Keratinocyte (primary cell): Measurements from ENCODE around the gene NOS1AP. TPM values are rescaled to one million over a fixed set of nuclear protein-coding genes. Genes with fewer than 3 reads are reported as not detected.

ENCODE experiments used
- DNase-seq: peaks from one replicate; pipeline ENCODE4 v3.0.0-alpha.2; 2011; ENCODE audit warnings: low read depth, missing footprints, low spot score
- FAIRE-seq: peaks from 2 replicates; lab custom pipeline; 2011; peaks lifted over from hg19 to GRCh38; lab: Jason Lieb, UNC
- H2AFZ ChIP-seq: 2 replicates; pipeline ENCODE4 v1.6.0; 2012; ENCODE audit warnings: low read length, control low read depth, inconsistent platforms; ENCODE audit not compliant: control insufficient read depth
- H3K27ac ChIP-seq: 2 replicates; pipeline ENCODE4 v1.5.1; 2011; ENCODE audit warnings: low read length; ENCODE audit not compliant: control insufficient read depth, insufficient read depth
- H3K27me3 ChIP-seq: 3 replicates; pipeline ENCODE4 v1.6.0; 2011; ENCODE audit warnings: low read length; ENCODE audit not compliant: control insufficient read depth, insufficient read depth; ENCODE audit errors: extremely low read depth
- H3K36me3 ChIP-seq, 2 experiments: 2 replicates in 1 of 2; 3 replicates in 1 of 2; pipeline ENCODE4 v1.5.1; 2011; ENCODE audit warnings: low read length in 2 of 2, mild to moderate bottlenecking in 1 of 2; ENCODE audit not compliant: control insufficient read depth in 2 of 2, insufficient read depth in 2 of 2; ENCODE audit errors: extremely low read depth in 1 of 2
- H3K4me1 ChIP-seq: 3 replicates; pipeline ENCODE4 v1.5.1; 2011; ENCODE audit warnings: low read length; ENCODE audit not compliant: control insufficient read depth, insufficient read depth; ENCODE audit errors: extremely low read depth
- H3K4me2 ChIP-seq: 3 replicates; pipeline ENCODE4 v1.6.0; 2011; ENCODE audit warnings: low read depth, low read length; ENCODE audit not compliant: control insufficient read depth, insufficient read depth; ENCODE audit errors: extremely low read depth
- H3K4me3 ChIP-seq, 3 experiments: fragments of 200-600 bp in 1 of 3; sonication (generic) in 1 of 3; 2 replicates in 2 of 3; 3 replicates in 1 of 3; pipeline ENCODE4 v1.5.1; 2011 to 2016; ENCODE audit warnings: low read length in 3 of 3, mild to moderate bottlenecking in 3 of 3, control low read depth in 2 of 3, inconsistent platforms in 1 of 3, low read depth in 1 of 3, mixed read lengths in 1 of 3, mixed run types in 1 of 3, moderate library complexity in 1 of 3; ENCODE audit not compliant: control insufficient read depth in 2 of 3, insufficient read depth in 2 of 3; ENCODE audit errors: extremely low read depth in 1 of 3
- H3K79me2 ChIP-seq: 2 replicates; pipeline ENCODE4 v1.6.0; 2012; ENCODE audit warnings: low read length; ENCODE audit not compliant: control insufficient read depth, insufficient read depth
- H3K9ac ChIP-seq: 3 replicates; pipeline ENCODE4 v1.6.0; 2011; ENCODE audit warnings: low read length; ENCODE audit not compliant: control insufficient read depth, insufficient read depth; ENCODE audit errors: extremely low read depth
- H3K9me1 ChIP-seq: 3 replicates; pipeline ENCODE4 v1.6.0; 2011; ENCODE audit warnings: low read length; ENCODE audit not compliant: control insufficient read depth, insufficient read depth; ENCODE audit errors: extremely low read depth
- H3K9me3 ChIP-seq: 2 replicates; pipeline ENCODE4 v1.5.1; 2012; ENCODE audit warnings: low read depth, low read length; ENCODE audit not compliant: control insufficient read depth
- H4K20me1 ChIP-seq: 3 replicates; pipeline ENCODE4 v1.6.0; 2011; ENCODE audit warnings: low read length; ENCODE audit not compliant: control insufficient read depth, insufficient read depth; ENCODE audit errors: extremely low read depth
- CTCF ChIP-seq, 3 experiments: IDR thresholded peaks in 1 of 3; conservative IDR thresholded peaks in 1 of 3; optimal IDR thresholded peaks in 1 of 3; 2 replicates in 2 of 3; 3 replicates in 1 of 3; pipeline versions ENCODE3 to v1.5.1; 2011; ENCODE audit warnings: low read length in 3 of 3, mild to moderate bottlenecking in 3 of 3, moderate library complexity in 2 of 3, control low read depth in 1 of 3, inconsistent platforms in 1 of 3; ENCODE audit not compliant: insufficient read depth in 2 of 3; ENCODE audit errors: extremely low read depth in 1 of 3
- EZH2 ChIP-seq: IDR thresholded peaks from one replicate; pipeline ENCODE4 v1.6.1; 2012; ENCODE audit warnings: inconsistent platforms, mild to moderate bottlenecking, low read length, moderate library complexity
- dilution Hi-C: fragments of 300-500 bp; cut with MboI; formaldehyde crosslinking; loops from one replicate; pipeline ENCODE4 v1.7.0; 2020; ENCODE audit warnings: low sequenced_read_pairs; ENCODE audit not compliant: extremely low pct_ligation_motif_present
- polyA plus RNA-seq, 5 experiments: library from polyadenylated mRNA; depleted of rRNA in 3 of 5; stranded (reverse) in 3 of 5; stranded (forward) in 1 of 5; unstranded in 1 of 5; fragments of >200 nt; gene quantifications; 1 replicate in 1 of 5; 2 replicates in 3 of 5; 3 replicates in 1 of 5; pipeline versions ENCODE4 v1.2.1 to v1.2.3, GENCODE V29; 2011 to 2012; ENCODE audit warnings: missing spikeins in 2 of 5, low read depth in 1 of 5, low replicate concordance in 1 of 5

The NOS1AP gene
- polyA plus RNA-seq, 1 donor (not counting 4 experiments of a cell fraction or from before 2014, with no cell fraction given) = not detected

- H3K4me2 ChIP-seq = no peak overlapping the region
- no peaks in the 10 kb centered on the region for H3K9me3 ChIP-seq
- DNase-seq = no peak
- H3K27ac ChIP-seq = no peak overlapping the region
- no peak for FAIRE-seq
- H3K27me3 ChIP-seq = no peaks in the 10 kb centered on the region
- no peaks in the 10 kb centered on the region for H3K9me1 ChIP-seq
- no peaks in the 10 kb centered on the region for H4K20me1 ChIP-seq
- H3K4me3 ChIP-seq = no peak overlapping the region
- no peaks in the 10 kb centered on the region for H3K36me3 ChIP-seq
- no peaks in the 10 kb centered on the region for H3K79me2 ChIP-seq
- no peak overlapping the region for H3K9ac ChIP-seq
- TF ChIP-seq EZH2 (no peak), CTCF (optimal IDR thresholded peaks at IDR 0.05 in 1 of 3, IDR thresholded peaks at IDR 0.05 in 1 of 3, conservative IDR thresholded peaks at IDR 0.05 in 1 of 3; ENCODE audit: extremely low read depth in 1 of 3, insufficient read depth in 2 of 3, low read length in 3 of 3) (no peak)
- no peak overlapping the region for H2AFZ ChIP-seq
- H3K4me1 ChIP-seq = no peaks in the 10 kb centered on the region
- dilution Hi-C loops = no loop called here
Observed at GRCh38 chr1:162118063-162118462, 48.6 kb downstream of the NOS1AP start.

GRCh38 chr1:162128693-162129356 is 59.3 kb downstream of the NOS1AP start:
- no peak for TF ChIP-seq CTCF (optimal IDR thresholded peaks at IDR 0.05 in 1 of 3, IDR thresholded peaks at IDR 0.05 in 1 of 3, conservative IDR thresholded peaks at IDR 0.05 in 1 of 3; ENCODE audit: extremely low read depth in 1 of 3, insufficient read depth in 2 of 3, low read length in 3 of 3)
- dilution Hi-C loops = no loop called here
- Histone ChIP-seq H3K9me3 (no peaks in the 10 kb centered on the region), H3K9ac (no peak overlapping the region), H3K9me1 (no peaks in the 10 kb centered on the region), H3K27ac (no peak overlapping the region), H3K4me2 (no peak overlapping the region), H3K79me2 (no peaks in the 10 kb centered on the region), H3K4me1 (no peaks in the 10 kb centered on the region), H3K36me3 (no peaks in the 10 kb centered on the region), H2AFZ (no peak overlapping the region), H3K27me3 (no peaks in the 10 kb centered on the region), H3K4me3 (no peak overlapping the region), H4K20me1 (no peaks in the 10 kb centered on the region)
- no peak for DNase-seq
- FAIRE-seq = no peak
